ENCODE data around the gene TC2N. TPM values are rescaled to one million over a fixed set of nuclear protein-coding genes. Genes with fewer than 3 reads are reported as not detected.

The TC2N gene
- total and polyA plus RNA-seq, 2 of the 4 experiments (the other 2 are of a cell fraction): 0.03 to 0.18 TPM

GRCh38 chr14:91891721-91892220, 24.4 kb upstream of the TC2N start:
- dilution Hi-C loops (cut with HindIII; ENCODE audit: low sequenced_read_pairs, unreplicated experiment): no loop called here
- Histone ChIP-seq H3K23ac (ENCODE audit: low read depth, low read length) (no peak overlapping the region), H3K4ac (ENCODE audit: low read depth, low read length) (no peak overlapping the region), H3K56ac (ENCODE audit: extremely low read depth, insufficient read depth, low read length) (no peak overlapping the region), H4K8ac (ENCODE audit: low read depth in 2 of 2, low read length in 2 of 2) (no peak overlapping the region), H3K36me3 (ENCODE audit: control insufficient read depth, insufficient read depth, low read length) (peaks cover 46% of the 10 kb centered on the region), H3K4me2 (ENCODE audit: low read depth, low read length) (no peak overlapping the region), H2BK20ac (ENCODE audit: low read depth, low read length) (no peak overlapping the region), H3K27ac (ENCODE audit: insufficient read depth, low read length) (no peak overlapping the region), H3K18ac (ENCODE audit: low read depth, low read length) (no peak overlapping the region), H4K91ac (ENCODE audit: insufficient read depth, low read depth, low read length) (no peak overlapping the region), H3K79me1 (ENCODE audit: low read depth in 1 of 2, low read length in 2 of 2) (peaks cover 7 to 8% of the 10 kb centered on the region in 2 experiments; a peak in 2 of 4 replicates), H2AK5ac (ENCODE audit: low read depth, low read length) (no peak overlapping the region), H3K27me3 (ENCODE audit: control insufficient read depth, insufficient read depth, low read length) (no peaks in the 10 kb centered on the region), H2AFZ (replicated peaks; ENCODE audit: low read length, poor library complexity) (no peak overlapping the region), H3K14ac (replicated peaks; ENCODE audit: low read depth, low read length) (no peak overlapping the region), H3K9ac (ENCODE audit: low read depth, low read length) (no peak overlapping the region), H3K4me3 (ENCODE audit: insufficient read depth, low read depth, low read length) (no peak overlapping the region), H2BK120ac (ENCODE audit: low read depth, low read length) (no peak overlapping the region), H4K5ac (ENCODE audit: low read depth, low read length) (no peak overlapping the region), H2AK9ac (replicated peaks; ENCODE audit: low read depth, low read length, poor library complexity) (no peak overlapping the region), H3K4me1 (ENCODE audit: control insufficient read depth, insufficient read depth, low read length) (peaks cover 2% of the 10 kb centered on the region; the same call in 1 of the 2 replicates), H4K20me1 (ENCODE audit: insufficient read depth, low read length) (peaks cover 19% of the 10 kb centered on the region), H3K9me3 (ENCODE audit: control insufficient read depth, insufficient read depth, low read length) (no peaks in the 10 kb centered on the region), H2BK15ac (ENCODE audit: low read depth, low read length) (no peak overlapping the region), H2BK5ac (ENCODE audit: low read depth, low read length, poor library complexity, severe bottlenecking) (no peak overlapping the region), H3K9me1 (ENCODE audit: insufficient read depth, low read length) (peaks cover 7% of the 10 kb centered on the region)
- POLR2A ChIA-PET (ENCODE audit: unreplicated experiment): interaction anchor here (0.6 kb wide), 1 partner anchor 40 kb away, joined by 4 read pairs; no protein-coding TSS in a partner anchor
- ATAC-seq (ENCODE audit: low read depth) (peak; percentile 46), DNase-seq (no peak)
- CTCF ChIA-PET: no interaction called here
- intact Hi-C loops (cut with micrococcal nuclease): no loop called here
- TF ChIP-seq RAD21 (IDR thresholded peaks at IDR 0.05; ENCODE audit: low read length): no peak
- TF ChIP-seq RFX5 (IDR thresholded peaks at IDR 0.05; ENCODE audit: low read depth, low read length): no peak
- in situ Hi-C loops (cut with MboI; ENCODE audit: low sequenced_read_pairs): no loop called here
- no TSS peak for BruUV-seq (replicated peaks)
- no CpG with 5 or more reads among the region's 3 CpGs for WGBS, 2 experiments (ENCODE audit: extremely low coverage in 2 of 2, insufficient read length in 1 of 2)
